H7 (cell line): ENCODE results near the gene CDCA7. TPM values are rescaled to one million over a fixed set of nuclear protein-coding genes. Genes with fewer than 3 reads are reported as not detected.
"Not testable (repeated sequence)": the region's sequence is repeated elsewhere in the genome, so short reads cannot be mapped to it uniquely, and the experiment has no call there.

ENCODE experiments used
- DNase-seq: peaks from one replicate; pipeline ENCODE4 v3.0.0; 2012
- H3K27me3 ChIP-seq: 2 replicates; pipeline ENCODE4 v1.6.0; 2011; ENCODE audit warnings: mild to moderate bottlenecking, low read length; ENCODE audit not compliant: control insufficient read depth, insufficient read depth
- H3K36me3 ChIP-seq: replicated peaks from 2 replicates; pipeline ENCODE4 v1.5.1; 2011; ENCODE audit warnings: low read length; ENCODE audit not compliant: control insufficient read depth, insufficient read depth
- H3K4me3 ChIP-seq: 2 replicates; pipeline ENCODE4 v1.5.1; 2011; ENCODE audit warnings: low read depth, mild to moderate bottlenecking, control low read depth, low read length, moderate library complexity; ENCODE audit not compliant: insufficient read depth
- total RNA-seq: library from RNA; depleted of rRNA; stranded (reverse); fragments of >200 nt; shearing (Covaris generic); gene quantifications from 2 replicates; pipeline ENCODE4 v1.2.3, GENCODE V29; 2014

Gene CDCA7
- total RNA-seq, 1 experiment from 2014 or later: 76.6 TPM

- no peaks in the 10 kb centered on the region for H3K27me3 ChIP-seq
- DNase-seq: no peak
- H3K36me3 ChIP-seq: no peaks in the 10 kb centered on the region
- H3K4me3 ChIP-seq: no peak overlapping the region
These were observed 2.8 kb upstream of the CDCA7 start for GRCh38 chr2:173351879-173352278.

GRCh38 chr2:173353556-173353955 is 1.1 kb upstream of the CDCA7 start:
- Histone ChIP-seq H3K4me3 (peak overlapping the region; percentile 97), H3K36me3 (no peaks in the 10 kb centered on the region; the same call in 1 of the 2 replicates), H3K27me3 (no peaks in the 10 kb centered on the region)
- peak; percentile 31 for DNase-seq

- no peak for DNase-seq
- Histone ChIP-seq H3K27me3 (no peaks in the 10 kb centered on the region), H3K36me3 (no peaks in the 10 kb centered on the region; the same call in 1 of the 2 replicates), H3K4me3 (peak overlapping the region; percentile 97)
These were observed 545 bp upstream of the CDCA7 start for GRCh38 chr2:173354073-173354581.

DNA sequence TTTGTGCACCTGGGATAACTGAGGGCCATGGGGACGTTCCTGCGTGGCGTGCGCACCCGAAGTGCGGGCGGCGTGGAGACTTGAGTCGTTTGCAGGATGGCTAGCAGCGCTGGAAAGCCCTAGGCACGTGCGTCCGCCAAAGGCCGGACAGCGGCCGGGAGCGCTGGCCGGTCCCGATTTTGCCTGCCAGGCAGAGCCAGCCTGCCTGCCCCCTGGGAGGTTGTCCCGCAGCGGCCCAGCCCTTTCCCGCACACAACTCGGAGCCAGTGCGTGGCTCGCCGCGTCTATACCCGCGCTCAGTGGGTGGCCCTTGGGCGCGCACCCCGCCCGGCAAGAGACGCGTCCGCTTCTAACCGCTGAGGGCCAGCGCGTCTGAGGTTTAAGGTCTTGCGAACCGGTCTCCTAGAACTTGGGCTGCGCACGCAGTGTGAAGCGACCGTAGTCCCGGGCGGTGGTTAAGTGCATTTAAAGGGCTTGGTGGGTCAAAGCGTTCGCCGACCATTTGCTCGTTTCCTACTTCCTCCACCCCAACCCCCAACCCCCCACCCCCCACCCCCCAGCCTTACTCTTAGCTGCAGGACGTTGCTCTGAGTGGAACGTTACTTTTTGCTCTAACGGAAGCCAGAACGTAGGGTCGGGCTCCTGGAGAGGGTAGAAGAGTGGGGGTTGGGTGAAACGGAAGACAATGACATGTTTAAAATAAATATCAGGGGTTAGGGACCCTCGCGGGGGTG is 627 bp downstream of the CDCA7 start:
- peak; percentile 78 for DNase-seq
- Histone ChIP-seq H3K27me3 (no peaks in the 10 kb centered on the region), H3K4me3 (peak overlapping the region; percentile 97)

DNA sequence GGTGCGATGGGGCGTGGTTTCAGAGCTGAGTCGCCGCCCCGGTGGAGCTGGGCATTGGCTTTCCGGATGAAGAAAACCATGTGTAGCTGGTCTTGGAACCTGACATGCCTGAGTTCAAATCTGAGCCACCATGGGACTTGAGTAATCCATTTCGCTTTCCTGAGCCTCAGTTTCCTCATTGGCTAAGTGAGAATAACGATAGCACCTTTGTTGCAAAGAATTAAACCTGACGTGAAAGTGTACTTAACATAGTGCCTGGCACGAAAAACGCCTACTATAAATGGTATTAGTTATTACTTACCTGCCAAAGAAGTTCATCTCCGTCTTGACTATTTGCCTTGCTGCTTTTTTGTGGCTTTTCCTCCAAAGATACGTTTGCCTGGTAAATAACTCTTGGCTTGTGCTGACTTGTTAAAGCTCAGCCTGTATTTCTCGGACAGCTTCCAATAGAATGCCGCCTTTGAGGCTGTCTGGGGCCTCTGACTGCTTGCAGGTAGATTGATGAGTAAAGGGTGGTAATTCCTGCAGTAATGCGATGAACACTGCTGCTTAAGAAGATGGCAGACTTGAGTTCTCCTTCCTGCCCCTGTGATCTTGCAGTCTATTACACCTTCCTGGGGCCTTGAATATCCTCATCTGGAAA is 1.3 kb downstream of the CDCA7 start:
- Histone ChIP-seq H3K36me3 (peaks cover 7% of the 10 kb centered on the region), H3K27me3 (no peaks in the 10 kb centered on the region), H3K4me3 (peak overlapping the region; percentile 97)
- DNase-seq: no peak

More for the DNA sequence above, 627 bp downstream of the CDCA7 start:
- H3K36me3 ChIP-seq: peaks cover 7% of the 10 kb centered on the region

DNA sequence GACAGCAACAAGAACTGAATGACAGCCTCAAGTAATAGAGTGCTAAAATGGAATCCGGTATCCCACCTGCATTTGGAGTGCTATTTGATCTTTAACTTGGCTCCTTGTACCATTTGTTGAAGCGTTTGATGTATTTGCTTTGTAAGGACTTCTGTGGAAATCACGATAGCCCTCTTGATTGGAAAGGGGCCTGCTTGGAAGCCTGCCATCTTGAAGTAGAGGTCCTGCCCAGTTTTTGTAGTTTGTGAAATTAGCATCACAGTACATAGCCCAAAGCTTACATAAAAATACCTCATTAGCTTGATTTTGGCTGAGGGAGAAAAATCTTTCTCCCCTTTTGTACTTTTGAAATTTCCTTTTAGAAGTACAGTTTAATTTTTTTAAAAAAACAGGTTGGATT is 2.7 kb downstream of the CDCA7 start:
- no peaks in the 10 kb centered on the region for H3K27me3 ChIP-seq
- peaks cover 7% of the 10 kb centered on the region for H3K36me3 ChIP-seq
- no peak for DNase-seq
- H3K4me3 ChIP-seq: no peak overlapping the region

DNA sequence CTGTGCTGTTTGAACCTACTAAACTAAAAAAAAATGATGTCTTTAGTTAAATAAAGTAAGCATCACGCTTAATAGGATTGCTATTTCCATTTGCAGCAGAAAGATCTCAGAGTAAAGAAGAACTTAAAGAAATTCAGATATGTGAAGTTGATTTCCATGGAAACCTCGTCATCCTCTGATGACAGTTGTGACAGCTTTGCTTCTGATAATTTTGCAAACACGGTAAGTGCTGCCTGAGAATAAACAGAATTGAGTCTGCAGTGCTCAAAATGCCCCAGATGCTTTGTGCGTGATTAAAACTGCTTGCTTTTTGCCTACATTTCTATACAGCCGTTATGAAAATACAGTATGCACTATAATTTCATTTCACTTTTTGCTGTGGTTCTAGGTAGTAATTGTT is 3.9 kb downstream of the CDCA7 start:
- peaks cover 11% of the 10 kb centered on the region for H3K36me3 ChIP-seq
- H3K27me3 ChIP-seq: no peaks in the 10 kb centered on the region
- no peak overlapping the region for H3K4me3 ChIP-seq
- DNase-seq: no peak

DNA sequence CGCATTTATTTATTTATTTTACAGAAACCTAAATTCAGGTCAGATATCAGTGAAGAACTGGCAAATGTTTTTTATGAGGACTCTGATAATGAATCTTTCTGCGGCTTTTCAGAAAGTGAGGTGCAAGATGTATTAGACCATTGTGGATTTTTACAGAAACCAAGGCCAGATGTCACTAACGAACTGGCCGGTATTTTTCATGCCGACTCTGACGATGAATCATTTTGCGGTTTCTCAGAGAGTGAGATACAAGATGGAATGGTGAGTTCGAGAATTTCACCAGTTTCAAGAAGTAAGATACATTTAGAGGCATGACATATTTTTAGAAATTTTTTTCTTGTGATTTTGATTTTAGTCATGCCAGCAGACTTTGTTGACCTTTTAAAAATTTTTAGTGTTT is 4.6 kb downstream of the CDCA7 start:
- peaks cover 17% of the 10 kb centered on the region for H3K36me3 ChIP-seq
- no peak for DNase-seq
- no peak overlapping the region for H3K4me3 ChIP-seq
- H3K27me3 ChIP-seq: no peaks in the 10 kb centered on the region

DNA sequence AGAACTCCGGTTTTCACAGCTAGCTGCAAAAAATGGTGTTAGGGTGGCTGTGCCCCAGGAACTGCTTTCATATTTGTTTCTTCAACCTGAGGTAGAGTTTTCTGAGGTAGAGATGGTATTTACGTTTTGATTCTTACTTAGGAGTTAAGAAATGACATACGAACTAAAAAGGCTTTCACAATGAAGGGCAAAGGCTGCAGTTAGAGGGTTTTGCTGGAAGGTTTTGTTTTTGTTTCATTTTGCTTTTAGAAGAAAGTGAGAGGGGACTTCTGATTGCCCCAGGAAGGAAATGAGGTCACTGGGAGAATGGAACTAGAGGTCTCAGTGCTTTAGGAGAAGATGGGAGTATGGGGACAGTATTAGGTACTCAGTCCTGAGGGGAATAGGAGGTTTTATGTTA is 15.5 kb downstream of the CDCA7 start:
- no peaks in the 10 kb centered on the region for H3K27me3 ChIP-seq
- DNase-seq: no peak
- no peak overlapping the region for H3K4me3 ChIP-seq
- H3K36me3 ChIP-seq: peaks cover 15% of the 10 kb centered on the region

GRCh38 chr2:173371023-173371422 is 16.4 kb downstream of the CDCA7 start:
- Histone ChIP-seq H3K36me3 (peaks cover 8% of the 10 kb centered on the region), H3K27me3 (no peaks in the 10 kb centered on the region), H3K4me3 (no peak overlapping the region)
- DNase-seq: no peak

DNA sequence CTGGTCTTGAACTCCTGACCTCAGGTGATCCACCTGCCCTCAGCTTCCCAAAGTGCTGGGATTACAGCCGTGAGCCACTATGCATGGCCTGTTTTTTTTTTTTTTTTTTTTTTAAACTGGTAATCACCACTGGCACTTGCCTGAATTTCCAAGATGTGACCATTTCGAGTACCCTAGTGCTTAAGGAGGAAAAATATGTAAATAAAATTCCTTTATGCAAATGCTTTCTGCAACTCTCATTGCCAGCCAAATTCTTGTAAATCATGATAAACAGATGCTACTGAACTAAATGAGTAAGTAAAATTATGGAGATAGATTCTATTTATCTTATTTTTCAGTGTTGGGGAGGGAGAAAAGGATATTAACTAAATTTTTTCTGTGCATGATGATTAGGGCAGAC is 18.6 kb downstream of the CDCA7 start:
- DNase-seq: no peak
- no peak overlapping the region for H3K4me3 ChIP-seq
- H3K36me3 ChIP-seq: peaks cover 2% of the 10 kb centered on the region
- no peaks in the 10 kb centered on the region for H3K27me3 ChIP-seq

GRCh38 chr2:173374634-173375033 is 20.0 kb downstream of the CDCA7 start:
- H3K27me3 ChIP-seq: no peaks in the 10 kb centered on the region
- no peak for DNase-seq
- H3K4me3 ChIP-seq: no peak overlapping the region
- no peaks in the 10 kb centered on the region; the same call in 1 of the 2 replicates for H3K36me3 ChIP-seq

- H3K4me3 ChIP-seq, H3K27me3 ChIP-seq, DNase-seq, H3K36me3 ChIP-seq: not testable (repeated sequence)
These were observed 30.9 kb downstream of the CDCA7 start for GRCh38 chr2:173385534-173385933.

- no peak for DNase-seq
- Histone ChIP-seq H3K4me3 (no peak overlapping the region), H3K27me3 (no peaks in the 10 kb centered on the region), H3K36me3 (no peaks in the 10 kb centered on the region)
These were observed 31.5 kb downstream of the CDCA7 start for GRCh38 chr2:173386021-173386737.

- Histone ChIP-seq H3K36me3 (no peaks in the 10 kb centered on the region), H3K27me3 (no peaks in the 10 kb centered on the region), H3K4me3 (no peak overlapping the region)
- no peak for DNase-seq
These were observed 32.0 kb downstream of the CDCA7 start for GRCh38 chr2:173386738-173387065.
